CMK (cell line): Measurements from ENCODE around the gene UBA1.
A peak's percentile ranks its signal among the peaks of the same experiment; 100 is the strongest.
"Not testable (repeated sequence)": the region's sequence is repeated elsewhere in the genome, so short reads cannot be mapped to it uniquely, and the experiment has no call there.

Experiments used
- DNase-seq: peaks from one replicate; pipeline ENCODE4 v3.0.0-alpha.2; 2010; ENCODE audit warnings: low read depth

Gene UBA1

GRCh38 chrX:47230136-47230868 lies 36.7 kb downstream of the UBA1 start:
- no peak for DNase-seq

- no peak for DNase-seq
These were observed 37.5 kb downstream of the UBA1 start for GRCh38 chrX:47231167-47231566.

- no peak for DNase-seq
These were observed 38.7 kb downstream of the UBA1 start for GRCh38 chrX:47232197-47232802.

DNA sequence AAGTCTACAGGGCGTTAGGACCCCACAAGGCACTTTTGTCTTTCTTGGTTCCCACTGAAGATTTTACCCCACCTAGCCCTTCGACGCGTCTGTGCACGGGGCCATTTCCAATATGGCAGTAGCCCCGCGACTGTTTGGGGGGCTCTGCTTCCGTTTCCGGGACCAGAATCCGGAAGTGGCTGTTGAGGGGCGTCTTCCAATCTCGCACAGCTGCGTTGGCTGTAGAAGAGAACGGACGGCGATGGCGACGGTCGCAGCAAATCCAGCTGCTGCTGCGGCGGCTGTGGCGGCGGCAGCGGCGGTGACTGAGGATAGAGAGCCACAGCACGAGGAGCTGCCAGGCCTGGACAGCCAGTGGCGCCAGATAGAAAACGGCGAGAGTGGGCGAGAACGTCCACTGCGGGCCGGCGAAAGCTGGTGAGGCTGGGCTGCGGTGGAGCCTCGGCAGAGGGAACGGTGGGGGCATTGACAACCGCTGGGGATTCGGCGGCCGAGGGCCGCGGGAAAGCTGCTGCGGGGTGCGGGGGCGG lies 39.2 kb downstream of the UBA1 start, which contains the start of gene USP11:
Gene USP11 (plus strand): TSS at position 207 of the 530 bp plus-strand sequence. CDS start 35 bp downstream, at position 242.
- no peak for DNase-seq

DNA sequence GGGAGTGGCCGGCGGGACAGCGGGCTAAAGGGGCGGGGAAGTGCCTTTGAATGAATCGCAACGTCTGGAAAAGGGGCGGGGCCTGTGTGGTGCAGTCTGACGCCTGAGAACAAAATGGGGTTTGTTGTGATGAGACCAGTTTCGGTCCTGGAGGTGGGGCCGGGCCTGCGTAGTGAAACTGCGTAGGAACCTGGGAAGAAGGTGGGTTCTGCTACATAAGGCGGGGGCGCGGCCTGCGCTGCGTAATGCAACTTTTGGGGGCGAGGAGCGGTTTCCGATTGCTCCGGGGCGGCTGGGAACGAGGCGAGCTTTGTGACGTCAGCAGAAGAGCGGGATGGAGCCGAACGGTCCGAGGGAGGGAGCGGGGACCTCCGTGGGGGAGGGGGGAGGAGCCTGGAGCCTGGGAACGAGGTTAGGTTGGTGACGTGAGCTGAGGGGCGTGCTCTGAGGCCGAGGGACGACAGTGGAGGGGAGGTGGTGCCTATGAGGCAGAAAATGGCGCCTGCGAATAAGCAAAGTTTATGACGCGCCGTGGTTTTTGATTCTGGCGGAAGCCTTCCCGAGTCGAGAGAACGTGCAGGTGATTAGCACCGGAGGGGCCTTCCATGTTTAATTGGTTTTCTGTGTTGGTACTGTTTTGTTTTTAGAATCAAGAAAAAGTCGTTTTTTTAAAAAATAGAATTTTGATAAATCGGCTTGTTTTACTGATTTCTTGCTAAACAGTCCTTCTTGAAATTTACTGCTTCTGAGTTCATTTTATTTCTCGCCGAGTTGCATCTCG lies 39.9 kb downstream of the UBA1 start:
- DNase-seq: peak; percentile 87

- no peak for DNase-seq
These were observed 41.0 kb downstream of the UBA1 start for GRCh38 chrX:47234583-47234982.

- no peak for DNase-seq
These were observed 42.1 kb downstream of the UBA1 start for GRCh38 chrX:47235691-47236103.

DNA sequence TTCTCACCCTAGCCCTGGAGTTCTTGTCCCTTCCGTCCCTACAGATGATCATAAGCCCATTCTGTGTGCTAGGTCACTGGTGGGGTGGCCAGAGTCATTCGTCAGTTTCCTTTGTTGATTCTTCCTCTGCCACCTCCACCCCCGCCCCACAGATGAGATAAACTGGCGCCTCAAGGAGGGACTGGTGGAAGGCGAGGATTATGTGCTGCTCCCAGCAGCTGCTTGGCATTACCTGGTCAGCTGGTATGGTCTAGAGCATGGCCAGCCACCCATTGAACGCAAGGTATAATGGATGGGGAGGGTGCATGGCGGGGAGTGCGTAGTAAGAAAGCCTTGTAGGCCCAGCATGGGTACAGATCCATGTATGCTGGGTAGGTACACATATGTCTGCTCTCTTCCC lies 45.6 kb downstream of the UBA1 start:
- no peak for DNase-seq

DNA sequence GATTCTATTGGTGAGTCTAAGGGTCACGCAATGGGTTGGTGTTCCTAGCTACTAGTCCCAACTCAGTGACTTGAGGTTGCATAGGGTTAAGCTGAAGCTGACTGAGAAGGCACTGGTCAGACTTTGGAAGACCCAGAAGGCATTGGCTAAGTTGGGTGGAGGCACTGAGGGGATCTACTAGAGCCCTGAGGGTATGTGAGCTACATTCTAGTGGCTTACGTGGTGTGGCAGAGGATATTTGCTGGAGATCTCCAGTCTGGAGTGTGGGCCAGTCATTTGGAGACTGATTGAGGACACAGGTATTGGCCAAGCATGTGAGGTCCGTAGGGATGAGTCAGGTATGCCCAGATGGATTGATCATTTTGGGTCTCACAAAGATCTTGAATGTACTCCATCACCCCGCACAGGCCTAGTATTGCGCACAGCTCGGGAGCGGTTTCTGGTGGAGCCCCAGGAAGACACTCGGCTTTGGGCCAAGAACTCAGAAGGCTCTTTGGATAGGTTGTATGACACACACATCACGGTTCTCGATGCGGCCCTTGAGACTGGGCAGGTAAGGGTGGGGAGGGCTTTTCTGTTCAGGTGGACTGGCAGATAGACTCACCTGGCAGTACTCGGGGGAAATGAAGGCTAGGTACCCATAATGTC lies 46.4 kb downstream of the UBA1 start:
- DNase-seq: no peak

DNA sequence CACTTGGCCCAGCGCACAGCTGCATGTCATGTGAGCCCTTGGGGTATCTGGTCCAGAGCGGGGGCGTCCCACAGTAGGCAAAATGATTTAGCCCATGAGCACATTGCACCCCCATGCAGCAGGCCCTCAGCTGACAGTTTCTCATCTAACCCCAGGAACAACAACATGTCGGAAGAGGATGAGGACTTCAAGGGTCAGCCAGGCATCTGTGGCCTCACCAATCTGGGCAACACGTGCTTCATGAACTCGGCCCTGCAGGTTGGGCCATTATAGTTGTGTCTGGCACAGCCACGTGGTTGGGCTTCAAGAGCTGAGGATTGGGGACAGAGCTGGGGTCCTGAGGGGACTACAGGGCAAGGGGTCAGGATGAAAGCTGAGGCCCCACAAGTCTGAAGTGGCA lies 47.0 kb downstream of the UBA1 start:
- DNase-seq: no peak

GRCh38 chrX:47241201-47242011 lies 47.8 kb downstream of the UBA1 start:
- no peak for DNase-seq

DNA sequence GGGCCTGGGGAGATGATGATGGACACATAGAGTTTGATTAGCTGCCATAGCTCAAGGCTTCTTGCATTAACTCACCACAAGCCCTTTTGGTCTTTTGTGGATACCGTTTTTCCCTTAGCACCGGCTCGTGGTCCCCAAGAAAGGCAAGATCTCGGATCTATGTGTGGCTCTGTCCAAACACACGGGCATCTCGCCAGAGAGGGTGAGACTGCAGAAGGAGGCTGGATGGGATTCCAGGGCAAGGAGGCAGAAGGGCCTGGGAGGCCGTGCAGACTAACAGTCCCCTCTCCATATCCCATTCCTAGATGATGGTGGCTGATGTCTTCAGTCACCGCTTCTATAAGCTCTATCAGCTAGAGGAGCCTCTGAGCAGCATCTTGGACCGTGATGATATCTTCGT lies 48.7 kb downstream of the UBA1 start:
- DNase-seq: no peak

DNA sequence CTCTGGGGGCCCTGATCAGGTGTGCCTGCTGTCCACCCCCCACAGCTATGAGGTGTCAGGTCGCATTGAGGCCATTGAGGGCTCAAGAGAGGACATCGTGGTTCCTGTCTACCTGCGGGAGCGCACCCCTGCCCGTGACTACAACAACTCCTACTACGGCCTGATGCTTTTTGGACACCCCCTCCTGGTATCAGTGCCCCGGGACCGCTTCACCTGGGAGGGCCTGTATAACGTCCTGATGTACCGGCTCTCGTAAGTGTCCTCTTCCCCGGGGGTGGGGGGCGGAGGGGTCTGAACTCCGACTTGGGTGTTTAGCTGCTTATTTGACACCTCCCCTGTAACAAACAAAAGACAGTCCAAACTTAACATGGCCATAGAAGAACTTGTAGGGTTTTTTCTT lies 49.7 kb downstream of the UBA1 start:
- no peak for DNase-seq

- DNase-seq: no peak
These were observed 51.0 kb downstream of the UBA1 start for GRCh38 chrX:47244676-47245075.

DNA sequence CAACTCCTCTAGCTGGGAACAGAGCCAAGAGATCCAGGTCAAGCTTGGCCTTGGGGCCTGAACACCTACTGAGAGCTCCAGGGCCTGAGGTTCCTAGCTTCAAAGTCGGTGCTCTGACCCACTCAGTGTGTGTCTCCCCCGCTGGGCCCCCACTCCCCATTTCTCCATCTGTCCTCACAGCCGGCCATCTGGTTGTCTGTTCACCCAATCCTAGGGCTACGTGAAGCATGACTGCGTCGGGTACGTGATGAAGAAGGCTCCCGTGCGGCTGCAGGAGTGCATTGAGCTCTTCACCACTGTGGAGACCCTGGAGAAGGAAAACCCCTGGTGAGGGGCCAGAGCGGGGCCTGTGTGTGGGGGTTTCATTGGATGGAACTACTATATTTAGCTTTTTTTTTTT lies 51.5 kb downstream of the UBA1 start:
- DNase-seq: no peak

GRCh38 chrX:47247206-47247998 lies 53.8 kb downstream of the UBA1 start:
- no peak for DNase-seq

- DNase-seq: no peak
These were observed 54.3 kb downstream of the UBA1 start for GRCh38 chrX:47247999-47248320.

GRCh38 chrX:47248576-47248975 lies 54.9 kb downstream of the UBA1 start:
- DNase-seq: no peak

- DNase-seq: no peak
These were observed 56.4 kb downstream of the UBA1 start for GRCh38 chrX:47250017-47250347.

GRCh38 chrX:47257620-47258019 lies 64.0 kb downstream of the UBA1 start:
- DNase-seq: not testable (repeated sequence)
